ENCODE data around the gene CHSY3.

Gene CHSY3

DNA sequence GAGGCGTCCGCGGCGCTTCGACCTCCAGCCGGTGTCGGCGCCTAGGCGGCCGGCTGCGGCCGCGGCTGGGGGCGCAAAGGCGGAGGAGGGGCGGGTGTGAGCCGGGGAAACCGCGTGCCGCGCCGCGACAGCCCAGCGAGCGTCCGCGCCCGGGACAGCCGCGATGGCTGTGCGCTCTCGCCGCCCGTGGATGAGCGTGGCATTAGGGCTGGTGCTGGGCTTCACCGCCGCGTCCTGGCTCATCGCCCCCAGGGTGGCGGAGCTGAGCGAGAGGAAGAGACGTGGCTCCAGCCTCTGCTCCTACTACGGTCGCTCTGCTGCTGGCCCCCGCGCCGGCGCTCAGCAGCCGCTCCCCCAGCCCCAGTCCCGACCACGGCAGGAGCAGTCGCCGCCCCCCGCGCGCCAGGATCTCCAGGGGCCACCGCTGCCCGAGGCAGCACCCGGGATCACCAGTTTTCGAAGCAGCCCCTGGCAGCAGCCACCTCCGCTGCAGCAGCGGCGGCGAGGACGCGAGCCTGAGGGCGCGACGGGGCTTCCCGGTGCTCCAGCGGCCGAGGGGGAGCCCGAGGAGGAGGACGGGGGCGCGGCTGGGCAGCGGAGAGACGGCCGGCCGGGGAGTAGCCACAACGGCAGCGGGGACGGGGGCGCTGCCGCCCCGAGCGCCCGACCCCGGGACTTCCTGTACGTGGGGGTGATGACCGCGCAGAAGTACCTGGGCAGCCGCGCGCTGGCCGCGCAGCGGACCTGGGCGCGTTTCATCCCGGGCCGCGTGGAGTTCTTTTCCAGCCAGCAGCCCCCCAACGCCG, 605 bp downstream of the CHSY3 start:
- no peak overlapping the region for H2AK5ac ChIP-seq (ENCODE audit: low read length)
- H3K79me1 ChIP-seq (ENCODE audit: low read length), result peaks cover 14% of the 10 kb centered on the region
- H3K23ac ChIP-seq (ENCODE audit: low read length), result no peak overlapping the region
- no peak overlapping the region for H2BK120ac ChIP-seq (ENCODE audit: insufficient read depth, low read length, poor library complexity)
- peak overlapping the region; percentile 43 for H3K27ac ChIP-seq (ENCODE audit: low read depth, low read length)
- peak overlapping the region; percentile 91 for H3K4me3 ChIP-seq (ENCODE audit: low read depth, low read length)
- H3K27me3 ChIP-seq (ENCODE audit: insufficient read depth, low read length), result peaks cover 14% of the 10 kb centered on the region
- H3K18ac ChIP-seq (ENCODE audit: low read length), result peak overlapping the region; percentile 12
- DNase-seq, result peak in 1 of 2 donors; percentile 43
- no CpG with 5 or more reads among the region's 105 CpGs for WGBS (ENCODE audit: extremely low coverage, insufficient coverage, insufficient read length)
- peaks cover 11 to 12% of the 10 kb centered on the region in 2 experiments for H3K4me1 ChIP-seq (ENCODE audit: control insufficient read depth in 1 of 2, insufficient read depth in 2 of 2, low read length in 2 of 2)
- no peak overlapping the region for H2BK5ac ChIP-seq (ENCODE audit: low read depth, low read length, poor library complexity)
- no peak overlapping the region for H3K4ac ChIP-seq (ENCODE audit: low read depth, low read length)
- H3K36me3 ChIP-seq (ENCODE audit: control insufficient read depth in 1 of 2, insufficient read depth in 2 of 2, low read length in 2 of 2), result no peaks in the 10 kb centered on the region
- H4K12ac ChIP-seq (ENCODE audit: low read depth, low read length), result no peak overlapping the region
- peak overlapping the region; percentile 87 for H3K9ac ChIP-seq (ENCODE audit: low read length)
- H3K79me2 ChIP-seq (ENCODE audit: control insufficient read depth, insufficient read depth, low read length, poor library complexity), result peaks cover 4% of the 10 kb centered on the region
- peak overlapping the region; percentile 13 for H4K8ac ChIP-seq (ENCODE audit: low read depth, low read length)
- no peaks in the 10 kb centered on the region for H3K9me3 ChIP-seq (ENCODE audit: insufficient read depth, low read depth, low read length)
- peak overlapping the region; percentile 2 for H3K14ac ChIP-seq (ENCODE audit: low read length)
- peak overlapping the region; percentile 8 for H2BK12ac ChIP-seq (ENCODE audit: low read length)
- H3K4me2 ChIP-seq (ENCODE audit: low read length), result peak overlapping the region; percentile 100
- peak overlapping the region; percentile 82 for H2AFZ ChIP-seq (ENCODE audit: insufficient read depth, low read length, poor library complexity)
- H4K91ac ChIP-seq (ENCODE audit: low read depth, low read length), result peak overlapping the region; percentile 34

DNA sequence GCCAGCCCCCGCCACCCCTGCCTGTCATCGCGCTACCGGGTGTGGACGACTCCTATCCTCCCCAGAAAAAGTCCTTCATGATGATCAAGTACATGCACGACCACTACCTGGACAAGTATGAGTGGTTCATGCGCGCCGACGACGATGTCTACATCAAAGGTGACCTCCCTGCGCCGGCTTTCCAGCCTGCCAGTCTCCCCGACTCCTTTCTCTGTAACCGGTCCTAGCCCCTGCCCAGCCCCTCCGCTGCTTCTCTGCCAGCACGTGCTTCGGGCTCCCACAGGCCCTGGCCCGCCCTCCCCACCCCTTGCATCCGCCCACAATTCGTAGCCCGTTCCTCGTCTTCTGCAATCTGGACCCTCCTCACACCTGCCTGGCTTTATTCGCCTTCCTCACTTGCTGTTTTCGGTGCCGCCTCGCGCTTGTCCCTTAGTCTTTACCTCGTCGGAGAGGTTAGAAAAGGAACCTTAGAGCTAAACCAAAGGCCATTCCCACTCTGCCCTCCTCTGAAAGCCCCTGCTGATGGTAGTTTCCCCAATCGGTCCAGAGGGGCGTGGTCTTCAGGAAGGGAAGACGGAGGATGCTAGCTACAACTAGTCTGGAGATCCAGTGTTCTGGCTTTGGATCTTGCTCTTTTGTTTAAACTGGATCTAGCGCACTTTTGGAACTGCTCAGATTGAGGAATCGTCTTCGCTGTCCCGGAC, 1.4 kb downstream of the CHSY3 start:
- Histone ChIP-seq H4K12ac (ENCODE audit: low read depth, low read length) (no peak overlapping the region), H3K79me1 (ENCODE audit: low read length) (peaks cover 14% of the 10 kb centered on the region), H4K91ac (ENCODE audit: low read depth, low read length) (no peak overlapping the region), H2BK120ac (ENCODE audit: insufficient read depth, low read length, poor library complexity) (no peak overlapping the region), H3K36me3 (ENCODE audit: control insufficient read depth in 1 of 2, insufficient read depth in 2 of 2, low read length in 2 of 2) (no peaks in the 10 kb centered on the region), H3K9ac (ENCODE audit: low read length) (no peak overlapping the region), H3K23ac (ENCODE audit: low read length) (no peak overlapping the region), H2BK12ac (ENCODE audit: low read length) (no peak overlapping the region), H3K14ac (ENCODE audit: low read length) (no peak overlapping the region), H3K4me2 (ENCODE audit: low read length) (peak overlapping the region; percentile 100), H3K4me1 (ENCODE audit: control insufficient read depth in 1 of 2, insufficient read depth in 2 of 2, low read length in 2 of 2) (peaks cover 11 to 12% of the 10 kb centered on the region in 2 experiments), H3K9me3 (ENCODE audit: insufficient read depth, low read depth, low read length) (no peaks in the 10 kb centered on the region), H2AK5ac (ENCODE audit: low read length) (no peak overlapping the region), H3K4me3 (ENCODE audit: low read depth, low read length) (peak overlapping the region; percentile 91), H3K27me3 (ENCODE audit: insufficient read depth, low read length) (peaks cover 14% of the 10 kb centered on the region), H3K18ac (ENCODE audit: low read length) (no peak overlapping the region), H2AFZ (ENCODE audit: insufficient read depth, low read length, poor library complexity) (no peak overlapping the region), H3K27ac (ENCODE audit: low read depth, low read length) (no peak overlapping the region), H2BK5ac (ENCODE audit: low read depth, low read length, poor library complexity) (no peak overlapping the region), H4K8ac (ENCODE audit: low read depth, low read length) (no peak overlapping the region), H3K79me2 (ENCODE audit: control insufficient read depth, insufficient read depth, low read length, poor library complexity) (peaks cover 4% of the 10 kb centered on the region), H3K4ac (ENCODE audit: low read depth, low read length) (no peak overlapping the region)
- WGBS (ENCODE audit: extremely low coverage, insufficient coverage, insufficient read length), result no CpG with 5 or more reads among the region's 37 CpGs
- DNase-seq, result no peak

GRCh38 chr5:129906177-129906887, 2.1 kb downstream of the CHSY3 start:
- H4K8ac ChIP-seq (ENCODE audit: low read depth, low read length), result no peak overlapping the region
- no peak overlapping the region for H2AK5ac ChIP-seq (ENCODE audit: low read length)
- peaks cover 14% of the 10 kb centered on the region for H3K27me3 ChIP-seq (ENCODE audit: insufficient read depth, low read length)
- H2BK5ac ChIP-seq (ENCODE audit: low read depth, low read length, poor library complexity), result no peak overlapping the region
- no peak overlapping the region for H3K4ac ChIP-seq (ENCODE audit: low read depth, low read length)
- H2AFZ ChIP-seq (ENCODE audit: insufficient read depth, low read length, poor library complexity), result no peak overlapping the region
- no peak overlapping the region for H3K23ac ChIP-seq (ENCODE audit: low read length)
- H3K79me2 ChIP-seq (ENCODE audit: control insufficient read depth, insufficient read depth, low read length, poor library complexity), result peaks cover 4% of the 10 kb centered on the region
- peak overlapping the region; percentile 35 for H3K4me3 ChIP-seq (ENCODE audit: low read depth, low read length)
- peak in 1 of 2 donors; percentile 7 for DNase-seq
- H3K9ac ChIP-seq (ENCODE audit: low read length), result no peak overlapping the region
- no peak overlapping the region for H2BK12ac ChIP-seq (ENCODE audit: low read length)
- H2BK120ac ChIP-seq (ENCODE audit: insufficient read depth, low read length, poor library complexity), result no peak overlapping the region
- no CpG with 5 or more reads among the region's 20 CpGs for WGBS (ENCODE audit: extremely low coverage, insufficient coverage, insufficient read length)
- no peak overlapping the region for H3K18ac ChIP-seq (ENCODE audit: low read length)
- H3K4me2 ChIP-seq (ENCODE audit: low read length), result peak overlapping the region; percentile 100
- peaks cover 14% of the 10 kb centered on the region for H3K79me1 ChIP-seq (ENCODE audit: low read length)
- H3K27ac ChIP-seq (ENCODE audit: low read depth, low read length), result no peak overlapping the region
- H3K9me3 ChIP-seq (ENCODE audit: insufficient read depth, low read depth, low read length), result no peaks in the 10 kb centered on the region
- no peak overlapping the region for H4K12ac ChIP-seq (ENCODE audit: low read depth, low read length)
- H4K91ac ChIP-seq (ENCODE audit: low read depth, low read length), result no peak overlapping the region
- H3K14ac ChIP-seq (ENCODE audit: low read length), result no peak overlapping the region
- peaks cover 11 to 12% of the 10 kb centered on the region in 2 experiments for H3K4me1 ChIP-seq (ENCODE audit: control insufficient read depth in 1 of 2, insufficient read depth in 2 of 2, low read length in 2 of 2)
- no peaks in the 10 kb centered on the region for H3K36me3 ChIP-seq (ENCODE audit: control insufficient read depth in 1 of 2, insufficient read depth in 2 of 2, low read length in 2 of 2)

DNA sequence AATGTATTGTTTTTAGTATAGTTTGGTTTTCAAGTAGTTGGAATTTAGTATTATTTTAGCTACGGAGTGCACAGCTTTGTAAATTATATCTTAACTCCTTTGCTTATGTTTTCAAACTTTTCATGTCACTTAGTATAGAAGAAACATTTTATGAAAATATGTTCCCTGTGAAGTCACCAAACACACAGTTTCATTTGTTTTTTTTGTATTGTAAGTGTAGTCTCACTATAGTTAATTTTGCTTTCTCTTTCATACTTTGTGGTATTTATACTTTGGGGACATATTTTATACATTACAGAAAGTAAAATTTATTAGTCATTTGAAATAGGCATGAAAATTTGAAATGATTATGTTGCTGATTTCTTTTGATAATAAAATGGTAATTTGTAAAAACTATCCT, 5.0 kb downstream of the CHSY3 start:
- peaks cover 11 to 12% of the 10 kb centered on the region in 2 experiments for H3K4me1 ChIP-seq (ENCODE audit: control insufficient read depth in 1 of 2, insufficient read depth in 2 of 2, low read length in 2 of 2)
- H2BK12ac ChIP-seq (ENCODE audit: low read length), result no peak overlapping the region
- peaks cover 2% of the 10 kb centered on the region for H3K79me2 ChIP-seq (ENCODE audit: control insufficient read depth, insufficient read depth, low read length, poor library complexity)
- no peak overlapping the region for H3K23ac ChIP-seq (ENCODE audit: low read length)
- no peak overlapping the region for H4K91ac ChIP-seq (ENCODE audit: low read depth, low read length)
- no peak overlapping the region for H3K4me3 ChIP-seq (ENCODE audit: low read depth, low read length)
- no peaks in the 10 kb centered on the region for H3K36me3 ChIP-seq (ENCODE audit: control insufficient read depth in 1 of 2, insufficient read depth in 2 of 2, low read length in 2 of 2)
- H2BK120ac ChIP-seq (ENCODE audit: insufficient read depth, low read length, poor library complexity), result no peak overlapping the region
- no peak overlapping the region for H3K9ac ChIP-seq (ENCODE audit: low read length)
- no peak overlapping the region for H3K27ac ChIP-seq (ENCODE audit: low read depth, low read length)
- H3K4ac ChIP-seq (ENCODE audit: low read depth, low read length), result no peak overlapping the region
- no peak for DNase-seq
- H4K8ac ChIP-seq (ENCODE audit: low read depth, low read length), result no peak overlapping the region
- H2AFZ ChIP-seq (ENCODE audit: insufficient read depth, low read length, poor library complexity), result no peak overlapping the region
- H3K18ac ChIP-seq (ENCODE audit: low read length), result no peak overlapping the region
- H3K14ac ChIP-seq (ENCODE audit: low read length), result no peak overlapping the region
- peaks cover 7% of the 10 kb centered on the region for H3K79me1 ChIP-seq (ENCODE audit: low read length)
- H2AK5ac ChIP-seq (ENCODE audit: low read length), result no peak overlapping the region
- no peak overlapping the region for H4K12ac ChIP-seq (ENCODE audit: low read depth, low read length)
- no peak overlapping the region for H2BK5ac ChIP-seq (ENCODE audit: low read depth, low read length, poor library complexity)
- H3K9me3 ChIP-seq (ENCODE audit: insufficient read depth, low read depth, low read length), result no peaks in the 10 kb centered on the region
- peaks cover 14% of the 10 kb centered on the region for H3K27me3 ChIP-seq (ENCODE audit: insufficient read depth, low read length)
- no peak overlapping the region for H3K4me2 ChIP-seq (ENCODE audit: low read length)
- WGBS (ENCODE audit: extremely low coverage, insufficient coverage, insufficient read length), result no CpG with 5 or more reads among the region's 1 CpG
